ENCODE measurements around the gene S100B. TPM values are rescaled to one million over a fixed set of nuclear protein-coding genes. Genes with fewer than 3 reads are reported as not detected.

Gene S100B
- total and polyA plus RNA-seq, 4 donors, result 0.79 to 1.4 (median 1.1) TPM

- H3K4me1 ChIP-seq (ENCODE audit: control insufficient read depth in 4 of 4, insufficient read depth in 4 of 4, low read length in 3 of 4), result no peaks in the 10 kb centered on the region
- no peak overlapping the region for H3K4me3 ChIP-seq (ENCODE audit: low read depth in 1 of 3, low read length in 3 of 3)
- no peak overlapping the region for H3K9ac ChIP-seq (ENCODE audit: low read depth in 1 of 2, low read length in 2 of 2)
- H3K27me3 ChIP-seq (ENCODE audit: control insufficient read depth in 4 of 4, insufficient read depth in 4 of 4, low read length in 3 of 4), result no peaks in the 10 kb centered on the region
- no peak for TF ChIP-seq JUND (IDR thresholded peaks at IDR 0.05)
- TF ChIP-seq HNF4G (IDR thresholded peaks at IDR 0.05), result no peak
- TF ChIP-seq SP1 (IDR thresholded peaks at IDR 0.05), result no peak
- no peak for TF ChIP-seq GABPA (IDR thresholded peaks at IDR 0.05 in 1 of 2, conservative IDR thresholded peaks at IDR 0.05 in 1 of 2)
- no peak overlapping the region for H3K27ac ChIP-seq (ENCODE audit: low read depth in 1 of 2, low read length in 2 of 2)
- H3K36me3 ChIP-seq (ENCODE audit: control insufficient read depth in 4 of 4, insufficient read depth in 3 of 4, low read depth in 1 of 4, low read length in 3 of 4), result peaks cover 5 to 63% (median 13%) of the 10 kb centered on the region in 4 donors
- DNase-seq (ENCODE audit: low spot score), result no peak
- 96% methylated on average over 9 of the region's 9 CpGs for WGBS
- H3K9me3 ChIP-seq (ENCODE audit: control insufficient read depth in 4 of 4, low read length in 3 of 4), result no peaks in the 10 kb centered on the region
These were observed 49.7 kb downstream of the S100B start for GRCh38 chr21:46555225-46555617.

GRCh38 chr21:46554431-46555224 is 50.3 kb downstream of the S100B start:
- H3K9me3 ChIP-seq (ENCODE audit: control insufficient read depth in 4 of 4, low read length in 3 of 4), result no peaks in the 10 kb centered on the region
- H3K4me1 ChIP-seq (ENCODE audit: control insufficient read depth in 4 of 4, insufficient read depth in 4 of 4, low read length in 3 of 4), result no peaks in the 10 kb centered on the region
- peaks cover 5 to 65% (median 13%) of the 10 kb centered on the region in 4 donors for H3K36me3 ChIP-seq (ENCODE audit: control insufficient read depth in 4 of 4, insufficient read depth in 3 of 4, low read depth in 1 of 4, low read length in 3 of 4)
- H3K4me3 ChIP-seq (ENCODE audit: low read depth in 1 of 3, low read length in 3 of 3), result no peak overlapping the region
- no peaks in the 10 kb centered on the region for H3K27me3 ChIP-seq (ENCODE audit: control insufficient read depth in 4 of 4, insufficient read depth in 4 of 4, low read length in 3 of 4)
- no peak for DNase-seq (ENCODE audit: low spot score)
- no peak overlapping the region for H3K27ac ChIP-seq (ENCODE audit: low read depth in 1 of 2, low read length in 2 of 2)
- H3K9ac ChIP-seq (ENCODE audit: low read depth in 1 of 2, low read length in 2 of 2), result no peak overlapping the region
- 93% methylated on average over 30 of the region's 30 CpGs for WGBS
- TF ChIP-seq FOXA2 (IDR thresholded peaks at IDR 0.05) (no peak), SP1 (IDR thresholded peaks at IDR 0.05) (no peak), RAD21 (IDR thresholded peaks at IDR 0.05) (no peak), NR2F2 (IDR thresholded peaks at IDR 0.05) (no peak), GABPA (IDR thresholded peaks at IDR 0.05 in 1 of 2, conservative IDR thresholded peaks at IDR 0.05 in 1 of 2) (no peak), MAX (IDR thresholded peaks at IDR 0.05) (no peak)

- WGBS, result 97% methylated on average over 13 of the region's 13 CpGs
- TF ChIP-seq NR2F2 (IDR thresholded peaks at IDR 0.05) (no peak), HNF4G (IDR thresholded peaks at IDR 0.05) (no peak), ZBTB33 (IDR thresholded peaks at IDR 0.05) (no peak), SP1 (IDR thresholded peaks at IDR 0.05) (no peak), FOXA1 (IDR thresholded peaks at IDR 0.05) (no peak), REST (IDR thresholded peaks at IDR 0.05) (no peak), YY1 (IDR thresholded peaks at IDR 0.05) (no peak), RXRA (IDR thresholded peaks at IDR 0.05) (no peak)
- H3K4me3 ChIP-seq (ENCODE audit: low read depth in 1 of 3, low read length in 3 of 3), result no peak overlapping the region
- no peaks in the 10 kb centered on the region for H3K27me3 ChIP-seq (ENCODE audit: control insufficient read depth in 4 of 4, insufficient read depth in 4 of 4, low read length in 3 of 4)
- H3K27ac ChIP-seq (ENCODE audit: low read depth in 1 of 2, low read length in 2 of 2), result no peak overlapping the region
- no peak overlapping the region for H3K9ac ChIP-seq (ENCODE audit: low read depth in 1 of 2, low read length in 2 of 2)
- DNase-seq (ENCODE audit: low spot score), result no peak
- H3K4me1 ChIP-seq (ENCODE audit: control insufficient read depth in 4 of 4, insufficient read depth in 4 of 4, low read length in 3 of 4), result no peaks in the 10 kb centered on the region
- H3K36me3 ChIP-seq (ENCODE audit: control insufficient read depth in 4 of 4, insufficient read depth in 3 of 4, low read depth in 1 of 4, low read length in 3 of 4), result peaks cover 5 to 65% (median 14%) of the 10 kb centered on the region in 4 donors
- H3K9me3 ChIP-seq (ENCODE audit: control insufficient read depth in 4 of 4, low read length in 3 of 4), result no peaks in the 10 kb centered on the region
These were observed 50.9 kb downstream of the S100B start for GRCh38 chr21:46553993-46554392.
